Stimulated activated CD4-positive, alpha-beta T cell treated with anti-CD3 and anti-CD28 coated beads, Interleukin-2, amount 100 ng/mL, for 24 hours (primary cell): ENCODE data around the gene CRYBG3.
A peak's percentile ranks its signal among the peaks of the same experiment; 100 is the strongest.

ENCODE experiments used
- DNase-seq, 2 donors: peaks; one replicate each; pipeline ENCODE4 v3.0.0-alpha.2; 2020

Gene CRYBG3

GRCh38 chr3:97981886-97982285 is 160.1 kb downstream of the CRYBG3 start:
- DNase-seq, result no peak

GRCh38 chr3:97983933-97984491 is 162.2 kb downstream of the CRYBG3 start:
- no peak for DNase-seq

GRCh38 chr3:97987306-97987705 is 165.5 kb downstream of the CRYBG3 start:
- no peak for DNase-seq

GRCh38 chr3:97988784-97989568 is 167.2 kb downstream of the CRYBG3 start:
- DNase-seq, result no peak

GRCh38 chr3:97990624-97991292 is 168.9 kb downstream of the CRYBG3 start:
- DNase-seq, result peak in 1 of 2 donors; percentile 22

- no peak for DNase-seq
Measured at GRCh38 chr3:97991293-97991682, 169.5 kb downstream of the CRYBG3 start.

- DNase-seq, result no peak
Measured at GRCh38 chr3:97992547-97993173, 170.8 kb downstream of the CRYBG3 start.

GRCh38 chr3:97993526-97993925 is 171.7 kb downstream of the CRYBG3 start:
- no peak for DNase-seq

GRCh38 chr3:97994328-97994945 is 172.6 kb downstream of the CRYBG3 start:
- DNase-seq, result no peak
